Measurements from ENCODE around the gene PARP2. TPM values are rescaled to one million over a fixed set of nuclear protein-coding genes. Genes with fewer than 3 reads are reported as not detected.

The PARP2 gene
- total RNA-seq, 2 donors from 2014 or later: 10.7 to 23.1 TPM

- no peak for DNase-seq (ENCODE audit: low spot score)
- intact Hi-C loops (cut with DNase I): no loop called here
- 92% methylated on average over 11 of the region's 11 CpGs for WGBS
- Histone ChIP-seq H3K9me3 (no peaks in the 10 kb centered on the region), H3K27ac (no peak overlapping the region), H3K27me3 (replicated peaks; ENCODE audit: insufficient read depth) (no peaks in the 10 kb centered on the region), H3K36me3 (peaks cover 9 to 16% of the 10 kb centered on the region in 2 donors), H3K4me1 (replicated peaks) (no peaks in the 10 kb centered on the region), H3K4me3 (no peak overlapping the region)
- no peak for TF ChIP-seq POLR2AphosphoS5 (IDR thresholded peaks at IDR 0.05)
- no peak for TF ChIP-seq POLR2A (IDR thresholded peaks at IDR 0.05)
- TF ChIP-seq CTCF (IDR thresholded peaks at IDR 0.05): no peak
Observed at GRCh38 chr14:20403521-20403920, 60.1 kb downstream of the PARP2 start.

Small RNA genes lying within 50 kb of the gene (small RNA-seq; reads per million reads assigned to genes)
- 0 reads per million in 2 donors for gene SNORA79B
- gene SNORD126: 216 to 273 reads per million in 2 donors

Other genes starting within 250 kb of the PARP2 start
- gene OR4K17, start 232.9 kb upstream of the PARP2 start, total RNA-seq: not detected
- not detected for gene OR4N5, start 204.8 kb upstream of the PARP2 start, total RNA-seq
- not detected for gene OR11G2, start 152.7 kb upstream of the PARP2 start, total RNA-seq
- not detected for gene OR11H6, start 119.9 kb upstream of the PARP2 start, total RNA-seq
- not detected for gene OR11H7, start 114.7 kb upstream of the PARP2 start, total RNA-seq
- not detected for gene OR11H4, start 104.3 kb upstream of the PARP2 start, total RNA-seq
- 10 to 100 TPM; 11.1 to 18.5 TPM for gene TTC5, start 37.7 kb upstream of the PARP2 start, total RNA-seq
- gene CCNB1IP1, start 10.4 kb upstream of the PARP2 start, total RNA-seq: 10 to 100 TPM; 34.6 to 47.8 TPM
- gene TEP1, start 69.9 kb downstream of the PARP2 start, total RNA-seq: 10 to 100 TPM; 25.8 to 31.0 TPM
- 1 to 10 TPM in 1 of 2 donors, under 1 TPM in 1; 0.77 to 1.7 TPM for gene KLHL33, start 92.5 kb downstream of the PARP2 start, total RNA-seq
- gene OSGEP, start 111.2 kb downstream of the PARP2 start, total RNA-seq: 10 to 100 TPM; 54.2 to 71.7 TPM
- 100 to 1,000 TPM; 113 to 178 TPM for gene APEX1, start 111.6 kb downstream of the PARP2 start, total RNA-seq
- gene PIP4P1, start 117.8 kb downstream of the PARP2 start, total RNA-seq: 10 to 100 TPM; 24.8 to 37.8 TPM
- 10 to 100 TPM; 14.2 to 20.3 TPM for gene PNP, start 125.8 kb downstream of the PARP2 start, total RNA-seq
- gene RNASE10, start 161.9 kb downstream of the PARP2 start, total RNA-seq: 1 to 10 TPM in 1 of 2 donors, not detected in 1; 1.4 TPM
- not detected for gene RNASE9, start 217.4 kb downstream of the PARP2 start, total RNA-seq
- 1 to 10 TPM in 1 of 2 donors, not detected in 1; 1.0 TPM for gene RNASE11, start 244.4 kb downstream of the PARP2 start, total RNA-seq
- not detected for gene RNASE12, start 247.7 kb downstream of the PARP2 start, total RNA-seq

Measured in prostate gland (tissue), 2 donors.